Natural killer cell treated with Interleukin-12 subunit alpha and Interleukin-12 subunit beta and Interleukin-15 and Interleukin-18, amount 100 ng/mL, for 72 hours (primary cell): ENCODE results near the gene YWHAQ. TPM values are rescaled to one million over a fixed set of nuclear protein-coding genes. Genes with fewer than 3 reads are reported as not detected.

Experiments
- ATAC-seq, 2 donors: fragments of 150-1000 bp; cut with Tn5 transposase in 1 of 2; sonication (Bioruptor Pico), chemical (Tn5 transposase) in 1 of 2; 2 replicates each; pipeline ENCODE4 v1.10.0; 2021
- DNase-seq: peaks from one replicate; pipeline ENCODE4 v3.0.0; 2022; ENCODE audit warnings: low spot score
- H3K27ac Mint-ChIP-seq, 2 donors: 1 replicate in 1 of 2; 2 replicates in 1 of 2; pipeline ENCODE4 v1.8.0; 2022; ENCODE audit warnings: mixed read lengths in 2 of 2, mild to moderate bottlenecking in 1 of 2, moderate library complexity in 1 of 2
- H3K27me3 Mint-ChIP-seq, 2 donors: 1 replicate in 1 of 2; 2 replicates in 1 of 2; pipeline ENCODE4 v1.8.0; 2022; ENCODE audit warnings: mixed read lengths in 2 of 2
- H3K36me3 Mint-ChIP-seq: one replicate; pipeline ENCODE4 v1.8.0; 2022; ENCODE audit warnings: mixed read lengths
- H3K4me1 Mint-ChIP-seq, 2 donors: 1 replicate in 1 of 2; 2 replicates in 1 of 2; pipeline ENCODE4 v1.8.0; 2022; ENCODE audit warnings: low read depth in 2 of 2, mixed read lengths in 2 of 2, mild to moderate bottlenecking in 1 of 2
- H3K4me3 Mint-ChIP-seq: one replicate; pipeline ENCODE4 v1.8.0; 2022; ENCODE audit warnings: mixed read lengths
- H3K9me3 Mint-ChIP-seq: 2 replicates; pipeline ENCODE4 v1.8.0; 2022; ENCODE audit warnings: mixed read lengths
- total RNA-seq, 2 donors: library from RNA; stranded (reverse); gene quantifications; one replicate each; pipeline ENCODE4 v1.2.3, GENCODE V29; 2022

The YWHAQ gene
- 100 to 1,000 TPM; 221 to 318 TPM for total RNA-seq

DNA sequence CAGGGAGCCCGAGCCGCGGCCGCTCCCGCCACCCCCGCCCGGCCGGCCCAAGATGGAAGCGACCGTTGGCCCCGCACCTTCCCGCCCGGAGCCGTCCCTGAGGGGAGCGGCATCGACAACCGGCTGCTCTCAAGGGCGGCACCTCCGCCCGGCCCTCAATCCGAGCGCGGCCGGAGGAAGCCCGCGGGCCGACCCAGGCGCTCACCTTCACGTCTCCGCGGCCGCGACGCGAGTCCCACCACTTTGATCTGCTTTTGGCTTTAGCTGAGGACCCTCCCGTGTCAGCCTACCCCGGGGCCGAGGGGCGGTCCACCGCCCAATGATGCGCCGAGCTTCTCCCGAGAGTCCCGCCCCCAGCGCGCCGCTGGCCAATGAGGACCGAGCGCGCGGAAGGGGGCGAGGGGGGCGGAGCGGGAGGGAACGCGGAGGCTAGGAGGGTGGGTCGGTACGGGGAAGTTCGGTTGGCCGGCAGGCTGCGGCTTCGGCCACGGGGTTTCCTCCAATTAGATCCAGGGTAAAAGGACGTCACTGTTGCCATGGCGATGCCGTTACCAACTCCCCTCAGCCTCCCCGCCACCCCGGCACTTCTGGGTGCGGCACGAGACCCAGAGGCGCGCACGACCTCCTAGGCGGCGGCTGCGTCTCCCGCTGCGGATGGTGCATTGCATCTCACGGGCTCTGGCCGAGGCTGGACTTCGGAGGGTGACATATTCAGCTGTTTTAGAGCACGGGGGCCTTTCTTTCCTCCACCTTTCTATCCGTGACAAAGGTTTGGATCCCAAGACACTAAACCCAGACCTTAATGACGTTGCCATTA lies at the start of gene YWHAQ:
YWHAQ (minus strand) TSS at position 262 of the 817 bp plus-strand sequence. CDS start 545 bp downstream, outside the sequence.
- peak; percentile 97 for ATAC-seq
- Mint-ChIP-seq H3K27ac (peak within 1 kb of the TSS; percentile 48 to 78), H3K36me3 (peaks cover 32% of the 10 kb centered on the region), H3K4me1 (peaks cover 43 to 54% of the 10 kb centered on the region in 2 donors), H3K4me3 (peak within 1 kb of the TSS; percentile 99), H3K27me3 (no peaks in the 10 kb centered on the region), H3K9me3 (no peaks in the 10 kb centered on the region)
- DNase-seq, result peak; percentile 98

DNA sequence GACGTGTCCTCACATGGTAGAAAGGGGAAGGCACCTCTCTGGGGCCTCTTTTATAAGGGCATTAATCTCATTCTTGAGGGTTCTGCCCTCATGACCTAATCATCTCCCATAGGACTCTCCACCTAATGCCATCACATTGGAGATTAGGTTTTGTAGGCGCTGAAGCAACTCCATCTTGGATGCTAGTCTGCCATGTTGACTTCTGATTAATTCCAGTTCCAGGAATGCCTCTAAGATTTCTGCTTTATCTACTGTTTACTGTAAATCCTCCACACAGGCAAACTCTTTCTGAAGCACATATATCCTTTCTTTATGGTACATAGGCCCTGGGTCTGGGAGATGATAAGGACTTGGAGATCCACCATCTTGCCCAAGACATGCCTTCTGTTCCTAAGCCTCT lies 49.3 kb upstream of the YWHAQ start:
- Mint-ChIP-seq H3K4me3 (no peak overlapping the region), H3K36me3 (no peaks in the 10 kb centered on the region), H3K27me3 (peaks cover 0 to 2% of the 10 kb centered on the region in 2 donors), H3K27ac (peak overlapping the region; percentile 87 to 92), H3K9me3 (no peaks in the 10 kb centered on the region), H3K4me1 (peaks cover 16 to 24% of the 10 kb centered on the region in 2 donors)
- DNase-seq (no peak), ATAC-seq (no peak)

DNA sequence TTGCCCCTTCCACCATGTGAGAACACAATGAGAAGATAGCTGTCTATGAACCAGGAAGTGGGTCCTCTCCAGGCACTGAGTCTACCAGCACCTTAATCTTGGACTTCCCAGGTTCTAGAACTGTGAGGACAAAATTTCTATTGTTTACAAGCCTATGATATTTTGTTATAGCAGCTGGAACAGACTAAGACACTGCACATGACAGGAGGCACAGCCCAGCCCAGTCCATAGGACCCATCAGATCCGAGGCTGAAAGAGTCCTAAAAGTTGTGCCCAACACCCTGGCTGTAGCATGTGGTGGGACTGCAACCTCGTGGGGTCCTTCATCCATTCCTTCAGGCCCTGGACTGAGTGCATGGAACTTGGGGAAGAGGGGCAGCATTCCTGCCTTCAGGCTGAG lies 48.4 kb upstream of the YWHAQ start:
- H3K4me3 Mint-ChIP-seq, result no peak overlapping the region

GRCh38 chr2:9678544-9678943 lies 47.7 kb upstream of the YWHAQ start:
- peaks cover 0 to 2% of the 10 kb centered on the region in 2 donors for H3K27me3 Mint-ChIP-seq
- no peaks in the 10 kb centered on the region for H3K9me3 Mint-ChIP-seq
- ATAC-seq (no peak), DNase-seq (no peak)
- peaks cover 16 to 24% of the 10 kb centered on the region in 2 donors for H3K4me1 Mint-ChIP-seq
- H3K36me3 Mint-ChIP-seq, result no peaks in the 10 kb centered on the region
- H3K4me3 Mint-ChIP-seq, result no peak overlapping the region
- peak overlapping the region in 1 of 2 donors; percentile 58 for H3K27ac Mint-ChIP-seq

More for the DNA sequence above, 48.4 kb upstream of the YWHAQ start:
- no peaks in the 10 kb centered on the region for H3K9me3 Mint-ChIP-seq
- no peak for DNase-seq
- peak overlapping the region in 1 of 2 donors; percentile 58 for H3K27ac Mint-ChIP-seq
- H3K4me1 Mint-ChIP-seq, result peaks cover 16 to 24% of the 10 kb centered on the region in 2 donors
- ATAC-seq, result no peak
- H3K27me3 Mint-ChIP-seq, result peaks cover 0 to 2% of the 10 kb centered on the region in 2 donors
- no peaks in the 10 kb centered on the region for H3K36me3 Mint-ChIP-seq

DNA sequence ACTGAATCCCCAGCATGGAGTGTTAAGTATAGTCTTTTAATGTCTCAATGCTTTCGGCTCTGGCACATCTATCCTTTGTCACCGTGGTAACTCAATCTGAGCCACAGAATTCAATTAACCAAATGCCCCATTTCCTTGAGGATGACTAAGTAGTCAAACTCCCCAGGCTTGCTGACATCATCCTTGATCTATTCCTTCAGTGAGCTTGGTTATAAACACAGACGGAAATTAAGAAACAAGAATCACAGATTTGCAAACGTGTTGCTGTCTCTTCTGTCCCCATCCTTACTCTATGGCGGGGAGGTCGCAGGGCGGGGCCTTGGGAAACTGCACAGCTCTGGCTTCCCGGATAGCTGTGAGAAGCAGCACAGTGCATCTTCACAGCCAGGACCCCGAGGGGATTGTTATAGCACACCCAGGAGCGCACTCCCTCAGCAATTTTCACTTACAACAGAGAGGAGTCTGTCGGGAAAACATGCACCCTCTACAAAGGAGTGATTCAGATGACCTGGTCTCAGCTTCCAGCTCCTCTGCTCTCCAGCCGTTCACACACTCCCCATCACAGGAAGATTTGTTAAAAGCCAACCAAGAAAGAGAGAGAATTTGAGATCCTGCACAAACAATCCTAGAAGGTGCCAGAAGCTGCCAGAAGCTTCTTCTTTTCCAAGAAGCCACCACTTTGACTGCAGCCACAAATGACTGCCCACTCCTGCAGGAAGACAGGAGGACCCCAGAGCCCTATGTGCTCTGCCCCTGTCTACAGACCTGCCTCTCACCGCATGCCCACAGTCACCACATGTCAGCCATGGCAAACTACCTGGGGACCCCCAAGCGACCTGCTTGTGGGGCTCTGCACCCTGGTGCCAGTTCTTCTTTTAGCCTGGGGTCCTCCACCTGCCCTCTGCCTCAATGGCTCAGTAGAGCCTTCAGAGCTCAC lies 44.9 kb upstream of the YWHAQ start:
- Mint-ChIP-seq H3K4me3 (no peak overlapping the region), H3K36me3 (no peaks in the 10 kb centered on the region), H3K9me3 (no peaks in the 10 kb centered on the region), H3K27me3 (peaks cover 0 to 2% of the 10 kb centered on the region in 2 donors), H3K4me1 (peaks cover 5 to 13% of the 10 kb centered on the region in 2 donors), H3K27ac (no peak overlapping the region)
- DNase-seq, result no peak
- ATAC-seq, result no peak

DNA sequence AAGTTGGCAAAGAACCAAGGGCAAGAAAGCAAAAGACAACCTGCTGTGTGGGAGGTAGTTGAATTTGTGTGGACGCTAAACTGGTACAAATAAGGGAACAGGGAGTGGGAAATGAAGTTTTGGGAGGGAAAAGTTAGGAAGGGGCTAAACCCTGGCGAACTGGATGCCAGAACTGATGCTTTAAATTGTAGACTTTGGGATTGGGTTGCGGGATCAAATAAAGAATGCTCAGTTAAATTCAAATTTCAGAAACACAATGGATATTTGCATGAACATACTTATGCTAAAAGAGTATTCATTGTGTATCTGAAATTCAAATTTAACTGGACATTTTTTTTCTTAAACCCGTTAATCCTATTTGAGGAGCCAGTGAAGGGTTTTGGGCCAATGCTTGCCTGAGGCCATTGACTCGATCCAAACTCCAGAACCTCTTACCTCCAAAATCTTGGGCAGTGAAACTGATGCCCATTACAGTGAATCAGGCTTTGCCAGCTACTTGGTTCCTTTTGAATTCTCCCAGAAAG lies 44.2 kb upstream of the YWHAQ start:
- no peaks in the 10 kb centered on the region for H3K9me3 Mint-ChIP-seq
- H3K36me3 Mint-ChIP-seq, result no peaks in the 10 kb centered on the region
- no peak overlapping the region for H3K4me3 Mint-ChIP-seq
- H3K27me3 Mint-ChIP-seq, result peaks cover 0 to 2% of the 10 kb centered on the region in 2 donors
- H3K4me1 Mint-ChIP-seq, result peaks cover 0 to 6% of the 10 kb centered on the region in 2 donors
- no peak for DNase-seq
- no peak for ATAC-seq
- H3K27ac Mint-ChIP-seq, result no peak overlapping the region

- no peaks in the 10 kb centered on the region for H3K9me3 Mint-ChIP-seq
- peaks cover 0 to 2% of the 10 kb centered on the region in 2 donors for H3K4me1 Mint-ChIP-seq
- H3K4me3 Mint-ChIP-seq, result no peak overlapping the region
- no peaks in the 10 kb centered on the region for H3K36me3 Mint-ChIP-seq
- peaks cover 0 to 2% of the 10 kb centered on the region in 2 donors for H3K27me3 Mint-ChIP-seq
- DNase-seq, result no peak
- ATAC-seq, result no peak
- no peak overlapping the region for H3K27ac Mint-ChIP-seq
Measured at GRCh38 chr2:9673914-9674481, 43.2 kb upstream of the YWHAQ start.

GRCh38 chr2:9668687-9669345 lies 38.0 kb upstream of the YWHAQ start:
- ATAC-seq, result no peak
- Mint-ChIP-seq H3K27me3 (no peaks in the 10 kb centered on the region), H3K9me3 (no peaks in the 10 kb centered on the region), H3K4me1 (peaks cover 7 to 11% of the 10 kb centered on the region in 2 donors), H3K36me3 (no peaks in the 10 kb centered on the region), H3K27ac (no peak overlapping the region), H3K4me3 (no peak overlapping the region)
- DNase-seq, result no peak

DNA sequence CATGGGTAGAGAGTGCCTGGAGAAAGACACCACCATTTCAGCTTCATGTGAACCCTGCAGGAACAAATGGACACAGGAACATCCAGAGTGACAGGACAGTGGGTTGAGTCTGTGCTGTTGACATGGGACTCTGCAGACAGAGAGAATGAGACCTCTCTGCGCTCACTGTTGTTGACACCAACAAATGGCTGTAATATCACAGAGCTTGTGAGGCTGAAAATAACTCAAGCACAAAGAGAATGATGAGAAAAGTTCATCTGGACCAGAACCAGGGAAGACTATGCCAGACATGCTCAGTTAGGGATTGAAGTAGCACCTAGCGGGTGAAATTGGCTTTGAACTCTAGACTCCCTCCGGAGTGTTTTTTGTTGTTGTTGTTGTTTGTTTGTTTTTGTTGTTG lies 37.0 kb upstream of the YWHAQ start:
- Mint-ChIP-seq H3K36me3 (no peaks in the 10 kb centered on the region), H3K27ac (no peak overlapping the region), H3K9me3 (no peaks in the 10 kb centered on the region), H3K4me1 (peaks cover 15 to 20% of the 10 kb centered on the region in 2 donors), H3K4me3 (no peak overlapping the region), H3K27me3 (no peaks in the 10 kb centered on the region)
- DNase-seq (no peak), ATAC-seq (no peak)

DNA sequence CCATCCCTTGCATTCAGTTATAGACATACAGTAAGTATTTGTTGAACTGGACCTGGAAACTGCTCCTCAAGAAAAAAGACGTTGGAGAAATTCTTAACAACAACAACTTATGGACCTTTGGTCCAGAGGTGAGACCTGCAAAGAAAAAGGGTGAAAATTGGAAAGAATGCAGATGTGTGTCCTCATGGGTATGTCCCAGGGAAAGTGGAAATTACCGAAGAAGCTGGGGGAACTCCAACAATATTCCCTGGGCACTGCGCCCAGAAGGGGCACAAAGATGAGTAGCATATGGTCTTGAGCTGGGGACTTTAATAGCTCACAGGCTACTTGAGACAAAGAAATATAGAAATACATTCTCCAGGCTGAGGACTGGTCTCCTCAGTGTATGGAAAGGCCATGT lies 35.5 kb upstream of the YWHAQ start:
- no peaks in the 10 kb centered on the region for H3K36me3 Mint-ChIP-seq
- H3K27ac Mint-ChIP-seq, result no peak overlapping the region
- H3K4me3 Mint-ChIP-seq, result no peak overlapping the region
- H3K27me3 Mint-ChIP-seq, result no peaks in the 10 kb centered on the region
- DNase-seq (no peak), ATAC-seq (no peak)
- no peaks in the 10 kb centered on the region for H3K9me3 Mint-ChIP-seq
- H3K4me1 Mint-ChIP-seq, result peaks cover 18 to 26% of the 10 kb centered on the region in 2 donors

GRCh38 chr2:9665898-9666297 lies 35.1 kb upstream of the YWHAQ start:
- no peak for DNase-seq
- H3K36me3 Mint-ChIP-seq, result no peaks in the 10 kb centered on the region

DNA sequence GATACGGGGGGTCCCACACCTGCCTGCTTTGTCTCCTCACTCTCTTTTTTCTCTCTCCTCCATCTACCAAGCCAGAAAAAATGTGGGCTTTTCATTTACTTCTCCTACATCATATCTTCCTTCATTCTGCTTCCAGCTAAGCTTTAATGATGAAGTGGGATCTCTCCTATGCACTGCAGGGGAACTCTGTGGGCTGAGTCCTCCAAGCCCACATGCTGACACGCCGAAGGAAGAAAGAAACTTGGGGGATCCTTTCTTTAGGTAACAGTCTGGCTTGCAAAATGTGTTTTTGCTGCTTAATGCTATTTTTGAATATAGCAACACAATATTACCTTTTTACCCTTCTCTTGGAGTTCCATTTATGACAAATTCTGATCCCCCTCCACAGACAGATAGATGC lies 33.6 kb upstream of the YWHAQ start:
- ATAC-seq (no peak), DNase-seq (no peak)
- Mint-ChIP-seq H3K27ac (no peak overlapping the region), H3K27me3 (no peaks in the 10 kb centered on the region), H3K36me3 (no peaks in the 10 kb centered on the region), H3K9me3 (no peaks in the 10 kb centered on the region), H3K4me3 (no peak overlapping the region), H3K4me1 (peaks cover 18 to 26% of the 10 kb centered on the region in 2 donors)

More at GRCh38 chr2:9665898-9666297, 35.1 kb upstream of the YWHAQ start:
- H3K27me3 Mint-ChIP-seq, result no peaks in the 10 kb centered on the region
- ATAC-seq, result no peak
- no peaks in the 10 kb centered on the region for H3K9me3 Mint-ChIP-seq
- H3K4me3 Mint-ChIP-seq, result no peak overlapping the region
- H3K27ac Mint-ChIP-seq, result no peak overlapping the region
- peaks cover 18 to 26% of the 10 kb centered on the region in 2 donors for H3K4me1 Mint-ChIP-seq
